ENCODE measurements around the gene E2F1.

The E2F1 gene

DNA sequence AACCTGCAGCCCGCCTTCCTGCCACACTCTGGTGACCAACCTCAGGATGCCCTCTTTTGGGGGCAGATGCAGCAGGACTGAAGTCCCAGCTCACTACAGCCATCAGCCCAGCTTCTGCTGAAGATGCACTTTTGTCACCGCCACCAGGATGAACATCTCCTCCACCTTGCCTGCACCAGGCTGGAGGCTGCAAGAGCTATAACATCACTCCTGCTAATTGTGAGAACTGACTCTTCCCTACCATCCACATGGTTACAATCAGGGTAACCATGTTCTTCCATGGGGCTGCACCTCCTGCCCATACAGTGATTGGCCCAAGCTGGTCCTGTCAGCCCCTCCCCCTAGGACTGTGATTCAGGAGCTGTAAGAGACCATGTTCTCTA lies 21.4 kb downstream of the E2F1 start:
- H3K4me2 ChIP-seq (ENCODE audit: insufficient read depth, low read length, poor library complexity, severe bottlenecking), result no peak overlapping the region
- H3K23ac ChIP-seq (ENCODE audit: low read depth, low read length, poor library complexity), result peak overlapping the region; percentile 27
- no peak overlapping the region for H2BK5ac ChIP-seq (ENCODE audit: low read length)
- no peak overlapping the region for H3K27ac ChIP-seq (replicated peaks; ENCODE audit: low read length)
- peak overlapping the region; percentile 29 for H4K8ac ChIP-seq (ENCODE audit: low read depth, low read length)
- no peak overlapping the region for H2BK12ac ChIP-seq (ENCODE audit: low read length)
- H3K18ac ChIP-seq (ENCODE audit: low read length), result no peak overlapping the region
- H3K4me1 ChIP-seq (ENCODE audit: control insufficient read depth in 2 of 2, insufficient read depth in 1 of 2, low read depth in 1 of 2, low read length in 2 of 2), result peaks cover 5 to 10% of the 10 kb centered on the region in 2 donors
- peak overlapping the region; percentile 73 for H3K9ac ChIP-seq (ENCODE audit: low read depth, low read length, poor library complexity)
- no peak overlapping the region for H2BK15ac ChIP-seq (ENCODE audit: low read length)
- peaks cover 2 to 21% of the 10 kb centered on the region in 2 donors for H3K36me3 ChIP-seq (replicated peaks in 1 of 2; ENCODE audit: control insufficient read depth in 2 of 2, insufficient read depth in 2 of 2, low read length in 2 of 2)
- peak overlapping the region; percentile 33 for H4K91ac ChIP-seq (ENCODE audit: low read depth, low read length, poor library complexity)
- H2AK5ac ChIP-seq (ENCODE audit: low read depth, low read length), result peak overlapping the region; percentile 67
- no peaks in the 10 kb centered on the region for H3K79me1 ChIP-seq (ENCODE audit: low read depth, low read length)
- no peak overlapping the region for H3K14ac ChIP-seq (ENCODE audit: low read length)
- H3K4ac ChIP-seq (ENCODE audit: low read length), result no peak overlapping the region
- no peak for DNase-seq (ENCODE audit: low spot score)
- no peak overlapping the region for H2AFZ ChIP-seq (ENCODE audit: low read length)
- H3K27me3 ChIP-seq (ENCODE audit: control insufficient read depth in 3 of 3, insufficient read depth in 3 of 3, low read depth in 1 of 3, low read length in 3 of 3), result peaks cover 0 to 4% (median 0%) of the 10 kb centered on the region in 3 experiments
- peak overlapping the region; percentile 24 for H2BK120ac ChIP-seq (ENCODE audit: low read depth, low read length)
- H3K9me3 ChIP-seq (replicated peaks in 1 of 2; ENCODE audit: control insufficient read depth in 2 of 2, insufficient read depth in 1 of 2, low read depth in 1 of 2, low read length in 2 of 2), result no peaks in the 10 kb centered on the region
- peak overlapping the region in 1 of 2 donors; percentile 56 for H3K4me3 ChIP-seq (ENCODE audit: low read length in 2 of 2)
- whole genome bisulfite sequencing, 2 donors (ENCODE audit: extremely low coverage in 2 of 2, insufficient read length in 2 of 2, insufficient replicate concordance in 1 of 2), result no CpG with 5 or more reads among the region's 2 CpGs

GRCh38 chr20:33664085-33664761 lies 22.0 kb downstream of the E2F1 start:
- H3K4me1 ChIP-seq (ENCODE audit: control insufficient read depth in 2 of 2, insufficient read depth in 1 of 2, low read depth in 1 of 2, low read length in 2 of 2), result peaks cover 5 to 10% of the 10 kb centered on the region in 2 donors
- peak overlapping the region; percentile 56 to 96 for H3K4me3 ChIP-seq (ENCODE audit: low read length in 2 of 2)
- peak overlapping the region; percentile 98 for H3K14ac ChIP-seq (ENCODE audit: low read length)
- H2BK120ac ChIP-seq (ENCODE audit: low read depth, low read length), result peak overlapping the region; percentile 24
- peak overlapping the region; percentile 99 for H4K8ac ChIP-seq (ENCODE audit: low read depth, low read length)
- H2BK12ac ChIP-seq (ENCODE audit: low read length), result no peak overlapping the region
- H2BK5ac ChIP-seq (ENCODE audit: low read length), result peak overlapping the region; percentile 91
- H4K91ac ChIP-seq (ENCODE audit: low read depth, low read length, poor library complexity), result peak overlapping the region; percentile 33
- H3K79me1 ChIP-seq (ENCODE audit: low read depth, low read length), result no peaks in the 10 kb centered on the region
- H2BK15ac ChIP-seq (ENCODE audit: low read length), result no peak overlapping the region
- H3K9me3 ChIP-seq (replicated peaks in 1 of 2; ENCODE audit: control insufficient read depth in 2 of 2, insufficient read depth in 1 of 2, low read depth in 1 of 2, low read length in 2 of 2), result no peaks in the 10 kb centered on the region
- peak overlapping the region; percentile 93 for H3K9ac ChIP-seq (ENCODE audit: low read depth, low read length, poor library complexity)
- peaks cover 2 to 20% of the 10 kb centered on the region in 2 donors for H3K36me3 ChIP-seq (replicated peaks in 1 of 2; ENCODE audit: control insufficient read depth in 2 of 2, insufficient read depth in 2 of 2, low read length in 2 of 2)
- WGBS, 2 donors (ENCODE audit: extremely low coverage in 2 of 2, insufficient read length in 2 of 2, insufficient replicate concordance in 1 of 2), result no CpG with 5 or more reads among the region's 9 CpGs
- H3K18ac ChIP-seq (ENCODE audit: low read length), result peak overlapping the region; percentile 99
- no peak for DNase-seq (ENCODE audit: low spot score)
- H3K4ac ChIP-seq (ENCODE audit: low read length), result peak overlapping the region; percentile 86
- peaks cover 0 to 4% (median 0%) of the 10 kb centered on the region in 3 experiments for H3K27me3 ChIP-seq (ENCODE audit: control insufficient read depth in 3 of 3, insufficient read depth in 3 of 3, low read depth in 1 of 3, low read length in 3 of 3)
- H3K4me2 ChIP-seq (ENCODE audit: insufficient read depth, low read length, poor library complexity, severe bottlenecking), result peak overlapping the region; percentile 86
- H3K23ac ChIP-seq (ENCODE audit: low read depth, low read length, poor library complexity), result peak overlapping the region; percentile 99
- peak overlapping the region; percentile 85 for H2AFZ ChIP-seq (ENCODE audit: low read length)
- no peak overlapping the region for H3K27ac ChIP-seq (replicated peaks; ENCODE audit: low read length)
- peak overlapping the region; percentile 67 for H2AK5ac ChIP-seq (ENCODE audit: low read depth, low read length)

DNA sequence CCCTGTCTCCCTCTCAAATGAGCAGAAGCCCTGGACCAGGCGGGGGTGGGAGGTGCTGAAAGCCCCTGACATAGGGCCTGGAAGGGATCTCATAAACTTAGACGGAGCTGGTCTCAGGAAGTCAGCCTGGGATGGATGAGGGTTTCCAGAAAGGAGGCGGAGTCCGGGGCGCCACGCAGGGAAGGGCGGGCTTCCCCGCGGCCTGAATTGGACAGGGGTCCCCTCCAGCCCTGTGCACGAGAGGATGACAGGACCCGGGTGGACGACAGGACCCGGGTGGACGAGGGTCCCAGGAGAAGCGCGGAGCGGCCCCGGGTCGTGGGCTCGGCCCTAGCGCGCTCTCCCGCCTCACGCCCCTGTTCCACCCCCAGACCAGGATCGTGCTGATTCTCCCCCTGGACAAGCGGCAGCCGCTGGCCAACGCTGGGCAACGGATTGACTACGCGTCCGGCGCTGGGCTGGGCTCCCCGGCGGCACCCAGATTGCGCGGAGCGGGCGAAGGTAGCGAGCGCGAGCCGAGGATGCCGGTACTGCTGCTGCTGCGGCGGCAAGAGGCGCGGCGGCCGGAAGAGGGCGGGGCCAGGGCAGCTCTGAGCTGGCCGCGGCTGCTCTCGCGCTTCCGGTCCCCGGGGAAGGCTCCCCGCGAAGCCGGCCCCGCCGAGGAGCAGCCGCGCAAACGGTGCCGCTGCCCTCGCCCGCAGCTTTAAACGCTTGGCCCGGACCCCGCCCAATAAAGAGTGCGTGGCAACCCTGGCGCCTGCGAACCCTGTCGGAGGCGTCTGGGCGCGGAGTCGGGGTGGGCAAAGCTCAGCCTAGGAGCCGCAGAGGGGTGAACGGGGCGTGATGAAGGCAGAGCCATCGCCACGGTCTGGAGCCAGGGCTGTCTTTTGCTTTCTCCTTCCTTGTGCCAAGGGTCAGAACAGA lies 22.8 kb downstream of the E2F1 start:
- no CpG with 5 or more reads among the region's 84 CpGs for WGBS, 2 donors (ENCODE audit: extremely low coverage in 2 of 2, insufficient read length in 2 of 2, insufficient replicate concordance in 1 of 2)
- H2BK12ac ChIP-seq (ENCODE audit: low read length), result no peak overlapping the region
- peaks cover 5 to 10% of the 10 kb centered on the region in 2 donors for H3K4me1 ChIP-seq (ENCODE audit: control insufficient read depth in 2 of 2, insufficient read depth in 1 of 2, low read depth in 1 of 2, low read length in 2 of 2)
- H3K4ac ChIP-seq (ENCODE audit: low read length), result peak overlapping the region; percentile 86
- H3K18ac ChIP-seq (ENCODE audit: low read length), result peak overlapping the region; percentile 100
- peak overlapping the region; percentile 77 for H2BK15ac ChIP-seq (ENCODE audit: low read length)
- H2BK5ac ChIP-seq (ENCODE audit: low read length), result peak overlapping the region; percentile 91
- H3K79me1 ChIP-seq (ENCODE audit: low read depth, low read length), result no peaks in the 10 kb centered on the region
- H3K9me3 ChIP-seq (replicated peaks in 1 of 2; ENCODE audit: control insufficient read depth in 2 of 2, insufficient read depth in 1 of 2, low read depth in 1 of 2, low read length in 2 of 2), result no peaks in the 10 kb centered on the region
- H4K91ac ChIP-seq (ENCODE audit: low read depth, low read length, poor library complexity), result peak overlapping the region; percentile 9
- peak overlapping the region; percentile 85 for H2AFZ ChIP-seq (ENCODE audit: low read length)
- peak overlapping the region; percentile 4 for H2AK5ac ChIP-seq (ENCODE audit: low read depth, low read length)
- peak overlapping the region; percentile 86 for H3K4me2 ChIP-seq (ENCODE audit: insufficient read depth, low read length, poor library complexity, severe bottlenecking)
- peak overlapping the region; percentile 98 for H3K14ac ChIP-seq (ENCODE audit: low read length)
- H2BK120ac ChIP-seq (ENCODE audit: low read depth, low read length), result no peak overlapping the region
- H3K23ac ChIP-seq (ENCODE audit: low read depth, low read length, poor library complexity), result peak overlapping the region; percentile 99
- peaks cover 0 to 20% of the 10 kb centered on the region in 2 donors for H3K36me3 ChIP-seq (replicated peaks in 1 of 2; ENCODE audit: control insufficient read depth in 2 of 2, insufficient read depth in 2 of 2, low read length in 2 of 2)
- H4K8ac ChIP-seq (ENCODE audit: low read depth, low read length), result peak overlapping the region; percentile 99
- peaks cover 0 to 4% (median 0%) of the 10 kb centered on the region in 3 experiments for H3K27me3 ChIP-seq (ENCODE audit: control insufficient read depth in 3 of 3, insufficient read depth in 3 of 3, low read depth in 1 of 3, low read length in 3 of 3)
- peak overlapping the region; percentile 74 for H3K27ac ChIP-seq (replicated peaks; ENCODE audit: low read length)
- peak overlapping the region; percentile 56 to 96 for H3K4me3 ChIP-seq (ENCODE audit: low read length in 2 of 2)
- H3K9ac ChIP-seq (ENCODE audit: low read depth, low read length, poor library complexity), result peak overlapping the region; percentile 99
- peak; percentile 69 for DNase-seq (ENCODE audit: low spot score)
